M059J (cell line): Measurements from ENCODE around the gene PAPLN. TPM values are rescaled to one million over a fixed set of nuclear protein-coding genes. Genes with fewer than 3 reads are reported as not detected.
"Not testable (repeated sequence)": the region's sequence is repeated elsewhere in the genome, so short reads cannot be mapped to it uniquely, and the experiment has no call there.

Experiments
- DNase-seq: peaks from one replicate; pipeline ENCODE4 v3.0.0-alpha.2; 2012; ENCODE audit warnings: low read depth
- total RNA-seq: library from RNA; depleted of rRNA; stranded (reverse); fragments of >200 nt; shearing (Covaris generic); gene quantifications from 2 replicates; pipeline ENCODE4 v1.2.3, GENCODE V29; 2014; rRNA removed

Gene PAPLN, protein sequence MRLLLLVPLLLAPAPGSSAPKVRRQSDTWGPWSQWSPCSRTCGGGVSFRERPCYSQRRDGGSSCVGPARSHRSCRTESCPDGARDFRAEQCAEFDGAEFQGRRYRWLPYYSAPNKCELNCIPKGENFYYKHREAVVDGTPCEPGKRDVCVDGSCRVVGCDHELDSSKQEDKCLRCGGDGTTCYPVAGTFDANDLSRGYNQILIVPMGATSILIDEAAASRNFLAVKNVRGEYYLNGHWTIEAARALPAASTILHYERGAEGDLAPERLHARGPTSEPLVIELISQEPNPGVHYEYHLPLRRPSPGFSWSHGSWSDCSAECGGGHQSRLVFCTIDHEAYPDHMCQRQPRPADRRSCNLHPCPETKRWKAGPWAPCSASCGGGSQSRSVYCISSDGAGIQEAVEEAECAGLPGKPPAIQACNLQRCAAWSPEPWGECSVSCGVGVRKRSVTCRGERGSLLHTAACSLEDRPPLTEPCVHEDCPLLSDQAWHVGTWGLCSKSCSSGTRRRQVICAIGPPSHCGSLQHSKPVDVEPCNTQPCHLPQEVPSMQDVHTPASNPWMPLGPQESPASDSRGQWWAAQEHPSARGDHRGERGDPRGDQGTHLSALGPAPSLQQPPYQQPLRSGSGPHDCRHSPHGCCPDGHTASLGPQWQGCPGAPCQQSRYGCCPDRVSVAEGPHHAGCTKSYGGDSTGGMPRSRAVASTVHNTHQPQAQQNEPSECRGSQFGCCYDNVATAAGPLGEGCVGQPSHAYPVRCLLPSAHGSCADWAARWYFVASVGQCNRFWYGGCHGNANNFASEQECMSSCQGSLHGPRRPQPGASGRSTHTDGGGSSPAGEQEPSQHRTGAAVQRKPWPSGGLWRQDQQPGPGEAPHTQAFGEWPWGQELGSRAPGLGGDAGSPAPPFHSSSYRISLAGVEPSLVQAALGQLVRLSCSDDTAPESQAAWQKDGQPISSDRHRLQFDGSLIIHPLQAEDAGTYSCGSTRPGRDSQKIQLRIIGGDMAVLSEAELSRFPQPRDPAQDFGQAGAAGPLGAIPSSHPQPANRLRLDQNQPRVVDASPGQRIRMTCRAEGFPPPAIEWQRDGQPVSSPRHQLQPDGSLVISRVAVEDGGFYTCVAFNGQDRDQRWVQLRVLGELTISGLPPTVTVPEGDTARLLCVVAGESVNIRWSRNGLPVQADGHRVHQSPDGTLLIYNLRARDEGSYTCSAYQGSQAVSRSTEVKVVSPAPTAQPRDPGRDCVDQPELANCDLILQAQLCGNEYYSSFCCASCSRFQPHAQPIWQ
- 0.44 and 2.0 TPM in 2 replicates for total RNA-seq

DNA sequence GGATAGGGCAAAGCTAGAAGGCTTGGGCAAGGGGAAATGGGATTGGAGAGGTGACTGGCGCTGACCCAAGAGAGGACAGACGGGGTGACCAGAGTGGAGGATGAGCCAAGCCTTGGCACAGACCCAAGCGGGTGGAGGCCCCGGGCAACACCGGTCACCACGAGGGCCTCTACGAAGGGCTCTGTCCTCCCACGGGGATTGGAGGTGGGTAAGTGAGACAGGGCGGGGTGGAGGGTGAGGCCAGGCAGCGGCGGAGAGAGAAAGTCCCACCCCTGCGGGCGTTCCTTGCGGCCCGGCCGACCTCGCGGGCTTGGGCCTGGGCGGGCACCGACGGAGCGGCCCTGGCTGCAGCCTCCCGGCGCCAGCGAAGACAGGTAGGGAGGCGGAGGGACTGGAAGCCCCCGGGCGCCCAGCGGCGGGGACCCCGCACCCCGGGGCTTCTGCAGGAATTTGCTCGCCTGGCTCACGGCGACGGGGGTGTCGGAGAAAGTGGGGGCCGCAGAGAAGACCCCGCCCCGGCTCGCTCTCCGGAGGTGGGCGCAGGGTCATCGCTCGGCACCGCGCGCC, at the start of gene PAPLN:
PAPLN (plus strand) TSS at position 288 of the 567 bp plus-strand sequence. CDS start 2,273 bp downstream, outside the sequence.
- DNase-seq: peak; percentile 65

GRCh38 chr14:73188501-73188911, 48.8 kb upstream of the PAPLN start:
- DNase-seq: peak; percentile 66

GRCh38 chr14:73189651-73190050, 47.7 kb upstream of the PAPLN start:
- DNase-seq: no peak

DNA sequence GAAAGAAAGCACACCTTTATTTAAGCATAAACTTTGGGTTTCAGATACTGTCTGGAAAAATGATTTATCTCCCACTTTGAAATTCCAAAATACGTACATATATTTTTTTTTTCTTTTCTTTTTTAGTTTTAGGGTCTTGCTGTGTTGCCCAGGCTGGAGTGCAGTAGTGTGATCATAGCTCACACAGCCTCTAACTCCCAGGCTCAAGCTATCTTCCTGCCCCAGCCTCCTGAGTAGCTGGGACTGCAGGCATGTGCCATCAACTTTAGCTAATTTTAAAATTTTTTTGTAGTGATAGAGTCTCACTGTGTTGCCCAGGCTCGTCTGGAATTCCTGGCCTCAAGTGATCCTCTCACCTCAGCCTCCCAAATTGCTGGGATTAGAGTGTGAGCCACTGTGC, 45.9 kb upstream of the PAPLN start:
- DNase-seq: no peak

GRCh38 chr14:73194306-73194705, 43.0 kb upstream of the PAPLN start:
- DNase-seq: not testable (repeated sequence)

DNA sequence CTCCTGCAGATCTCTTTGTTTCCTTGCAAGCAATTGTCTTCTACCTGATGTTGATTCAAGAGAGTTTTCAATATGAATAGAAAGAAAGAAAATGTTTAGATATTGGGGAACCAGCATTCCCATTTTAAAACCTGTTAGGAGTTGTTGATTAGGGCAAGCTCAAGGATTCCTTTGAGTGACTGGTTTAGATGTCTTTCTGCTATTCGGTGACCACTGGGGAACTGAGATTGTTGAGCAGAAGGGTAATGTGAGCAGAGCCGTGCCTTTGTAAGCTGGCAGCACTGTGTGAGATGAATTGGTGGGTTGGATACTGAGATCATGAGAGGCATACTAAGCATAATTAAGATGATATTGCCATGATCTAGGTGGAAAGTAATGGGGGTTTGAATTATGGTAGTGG, 39.1 kb upstream of the PAPLN start:
- DNase-seq: no peak

DNA sequence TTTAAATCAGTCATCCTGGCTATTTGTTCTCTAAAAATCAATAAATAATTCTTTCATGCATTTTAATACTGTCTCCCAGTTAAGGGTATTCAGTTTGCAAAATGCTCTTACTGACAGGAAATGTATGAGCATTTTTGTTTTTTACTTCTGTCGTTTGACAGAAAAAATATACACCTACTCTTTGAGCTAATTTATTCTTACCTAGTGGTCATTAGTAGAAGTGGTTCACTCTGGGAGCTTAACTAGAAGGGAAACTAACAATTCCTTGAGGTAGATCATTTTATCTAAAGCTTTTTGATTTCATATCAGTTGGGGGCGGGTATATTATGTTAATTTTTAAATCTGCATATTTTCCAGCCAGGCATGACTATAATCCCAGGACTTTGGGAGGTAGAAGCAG, 33.8 kb upstream of the PAPLN start:
- DNase-seq: no peak

- no peak for DNase-seq
These were observed 29.7 kb upstream of the PAPLN start for GRCh38 chr14:73207615-73208014.

DNA sequence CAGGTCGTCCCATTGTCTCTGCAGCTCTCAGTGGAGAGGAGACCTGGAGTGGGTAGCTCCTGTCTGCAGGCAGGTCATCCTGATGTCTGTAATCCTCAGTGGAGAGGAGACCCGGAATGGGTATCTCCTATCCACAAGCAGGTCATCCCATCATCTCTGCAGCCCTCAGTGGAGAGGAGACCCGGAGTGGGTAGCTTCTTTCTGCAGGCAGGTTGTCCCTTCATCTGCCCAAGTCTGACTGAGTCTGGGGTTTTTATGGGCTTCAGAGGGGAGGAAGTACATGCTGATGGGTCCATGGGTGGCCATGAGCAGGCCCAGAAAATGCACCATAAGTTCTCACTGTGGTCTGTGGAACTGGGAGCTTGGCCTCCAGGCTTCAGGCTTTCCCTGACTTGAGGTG, 28.9 kb upstream of the PAPLN start:
- no peak for DNase-seq

DNA sequence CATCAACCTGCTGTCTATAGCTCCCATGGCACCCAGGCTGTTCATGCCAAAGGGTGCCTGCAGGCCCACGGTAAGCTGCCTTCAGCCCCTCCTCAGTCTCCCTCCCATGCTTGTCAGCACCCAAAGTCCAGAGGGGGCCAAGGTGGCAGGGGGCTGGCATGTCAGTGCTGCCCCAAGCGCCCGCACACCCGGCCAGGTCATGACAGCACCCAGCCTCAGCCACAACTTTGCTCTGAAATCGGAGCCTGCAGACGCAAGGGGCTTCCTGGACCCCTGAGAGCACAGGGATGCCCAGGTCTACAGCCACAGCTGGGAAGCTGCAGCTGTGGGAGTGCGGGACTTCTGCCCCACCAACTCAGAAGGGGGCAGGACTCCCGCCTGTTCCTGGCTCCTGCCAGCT, 28.5 kb upstream of the PAPLN start:
- DNase-seq: no peak

DNA sequence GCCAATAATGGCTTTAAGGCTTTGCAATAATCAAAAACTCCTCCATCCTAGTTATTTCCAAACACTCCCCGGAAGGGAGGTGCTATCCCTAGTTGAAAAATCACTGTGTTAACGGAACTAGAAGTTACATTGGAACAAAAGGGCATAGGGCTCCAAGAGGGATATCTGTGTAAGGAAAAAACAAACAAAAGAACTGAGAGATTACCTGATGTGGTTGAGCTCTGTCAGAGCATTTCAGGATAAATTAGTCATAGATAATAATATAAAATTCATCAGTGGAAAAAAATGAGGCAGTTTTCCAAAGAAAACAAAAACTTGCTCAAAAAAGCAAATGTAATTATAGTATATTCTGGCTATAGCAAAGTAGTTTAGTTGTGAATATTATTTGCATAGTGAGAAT, 27.4 kb upstream of the PAPLN start:
- DNase-seq: peak; percentile 77

- DNase-seq: peak; percentile 61
These were observed 25.9 kb upstream of the PAPLN start for GRCh38 chr14:73211251-73212040.

DNA sequence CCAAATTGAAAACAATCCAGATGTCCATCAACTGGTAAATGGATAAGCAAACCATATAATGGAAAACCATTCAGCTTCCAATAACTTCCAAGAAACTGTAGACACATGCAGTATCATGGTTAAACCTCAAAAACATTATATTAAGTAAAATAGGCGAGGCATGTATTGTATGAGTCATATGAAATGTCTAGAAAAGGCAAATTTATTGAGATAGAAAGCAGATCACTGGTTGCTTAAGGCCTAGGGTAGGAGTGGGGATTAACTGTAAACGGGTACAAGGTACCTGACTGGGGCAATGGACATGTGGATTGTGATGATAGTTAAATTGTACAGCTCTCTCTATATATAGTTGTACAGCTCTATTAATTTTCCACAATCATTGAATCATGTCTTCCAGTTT, 21.3 kb upstream of the PAPLN start:
- DNase-seq: no peak

DNA sequence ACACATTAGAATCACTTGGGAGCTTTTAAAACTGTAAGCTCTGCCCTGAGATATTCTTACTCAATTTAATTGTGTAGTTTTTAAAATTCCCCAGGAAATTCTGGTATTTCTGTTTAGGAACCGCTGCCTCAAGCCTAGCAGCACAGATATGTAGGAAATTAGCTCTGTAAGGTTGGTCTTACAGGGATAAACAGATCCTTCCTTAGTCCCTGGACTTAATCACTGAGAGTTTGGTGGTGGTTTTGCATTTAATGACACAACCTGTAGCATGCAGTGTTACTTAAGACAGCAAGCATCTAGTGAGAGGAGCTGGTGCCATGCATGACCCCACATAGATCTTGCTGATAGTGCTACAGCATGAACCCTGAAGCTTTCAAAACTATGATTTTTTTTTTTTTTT, 19.9 kb upstream of the PAPLN start:
- no peak for DNase-seq

GRCh38 chr14:73220061-73220460, 17.2 kb upstream of the PAPLN start:
- DNase-seq: no peak

DNA sequence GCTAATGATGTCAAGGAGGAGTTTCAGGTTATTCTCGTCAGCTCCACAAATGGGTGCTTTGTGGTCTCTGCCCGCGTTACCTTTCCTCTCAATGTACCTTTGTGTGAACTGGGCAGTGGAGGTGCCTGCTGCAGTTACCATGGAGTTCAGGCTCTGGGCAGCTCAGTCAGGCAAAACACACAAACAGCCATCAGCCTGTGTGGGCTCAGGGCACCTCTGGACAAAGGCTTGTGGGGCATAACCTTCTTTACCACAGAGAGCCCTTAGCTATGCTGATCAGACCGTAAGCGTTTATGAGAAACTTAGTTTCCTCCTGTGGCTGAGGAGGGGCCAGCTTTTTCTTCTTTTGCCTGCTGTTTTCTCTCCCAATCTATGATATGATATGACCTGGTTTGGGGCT, 16.7 kb upstream of the PAPLN start:
- DNase-seq: no peak

DNA sequence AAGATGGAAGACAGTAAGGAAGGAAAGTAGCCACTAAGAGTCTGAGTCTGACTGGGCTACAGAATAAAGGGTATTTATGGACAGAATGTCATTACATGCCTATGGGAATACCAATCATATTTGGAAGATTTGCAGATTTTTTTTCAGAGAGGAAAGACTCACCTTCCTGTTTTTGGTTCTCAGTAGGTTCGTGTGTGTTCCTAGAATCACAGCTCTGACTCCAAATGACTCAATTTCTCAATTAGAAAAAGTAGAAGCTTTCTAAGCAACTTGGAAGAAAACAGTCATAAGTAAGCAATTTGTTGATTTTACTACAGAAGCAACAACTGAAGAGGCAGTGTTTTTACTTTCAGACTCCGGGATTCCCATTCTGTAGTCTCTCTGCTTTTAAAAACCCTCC, 15.4 kb upstream of the PAPLN start:
- DNase-seq: no peak

DNA sequence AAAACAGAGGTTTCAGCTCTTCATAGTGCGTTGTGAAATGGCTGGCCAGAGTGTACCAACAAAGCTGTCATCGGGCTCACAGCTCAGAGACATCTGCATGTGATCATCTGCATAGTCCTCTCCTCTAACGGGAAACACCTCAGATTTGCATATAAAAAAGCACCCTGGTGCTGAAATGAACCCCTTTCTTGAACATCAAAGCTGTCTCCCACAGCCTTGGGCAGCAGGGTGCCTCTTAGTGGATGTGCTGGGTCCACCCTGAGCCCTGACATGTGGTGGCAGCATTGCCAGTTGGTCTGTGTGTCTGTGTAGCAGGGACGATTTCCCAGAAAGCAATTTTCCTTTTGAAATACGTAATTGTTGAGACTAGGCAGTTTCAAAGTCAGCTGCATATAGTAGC, 14.3 kb upstream of the PAPLN start:
- no peak for DNase-seq

DNA sequence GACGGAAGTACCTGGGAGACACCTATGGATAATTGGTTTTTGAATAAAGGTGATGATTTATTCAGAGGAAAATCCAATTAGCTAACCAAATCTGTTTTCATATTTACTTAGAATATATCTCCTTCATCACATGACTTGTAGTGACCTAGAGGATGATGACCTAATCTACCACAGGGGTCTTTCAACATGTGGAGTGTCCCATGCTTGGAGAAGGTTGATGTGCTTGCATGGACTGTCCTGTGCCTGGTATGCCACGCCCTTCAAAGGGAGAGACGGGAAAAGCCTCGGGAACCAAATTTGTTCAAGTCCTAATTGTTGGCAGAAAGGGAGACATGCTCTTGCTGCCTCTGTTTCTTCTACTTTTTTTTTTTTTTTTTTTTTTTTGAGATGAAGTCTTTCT, 11.8 kb upstream of the PAPLN start:
- DNase-seq: no peak

- peak; percentile 91 for DNase-seq
These were observed 9.2 kb upstream of the PAPLN start for GRCh38 chr14:73227812-73228781.
